Activated CD4-positive, alpha-beta memory T cell treated with anti-CD3 and anti-CD28 coated beads for 36 hours (primary cell): ENCODE measurements around the gene FES. TPM values are rescaled to one million over a fixed set of nuclear protein-coding genes. Genes with fewer than 3 reads are reported as not detected.

Source experiments
- CTCF ChIA-PET: fragments of 350-600 bp; sonication (Branson Sonifier 250); formaldehyde crosslinking; loops from one replicate; lab custom pipeline; 2021; ENCODE audit warnings: antibody characterized with exemption, inconsistent platforms; lab: Charles Lee
- POLR2A ChIA-PET: fragments of 350-600 bp; sonication (Branson Sonifier 250); formaldehyde crosslinking; loops from one replicate; lab custom pipeline; 2021; ENCODE audit warnings: antibody characterized with exemption; lab: Charles Lee
- DNase-seq: peaks from one replicate; pipeline ENCODE4 v3.0.0-alpha.2; 2020
- H3K27ac Mint-ChIP-seq: one replicate; pipeline ENCODE4 v1.8.0; 2021; ENCODE audit warnings: mixed read lengths
- H3K27me3 Mint-ChIP-seq: one replicate; pipeline ENCODE4 v1.8.0; 2021; ENCODE audit warnings: mixed read lengths
- H3K36me3 Mint-ChIP-seq: one replicate; pipeline ENCODE4 v1.8.0; 2021; ENCODE audit warnings: mixed read lengths
- H3K4me1 Mint-ChIP-seq: one replicate; pipeline ENCODE4 v1.8.0; 2021; ENCODE audit warnings: low read depth, mixed read lengths
- H3K4me3 Mint-ChIP-seq: one replicate; pipeline ENCODE4 v1.8.0; 2021; ENCODE audit warnings: mild to moderate bottlenecking, mixed read lengths
- H3K9me3 Mint-ChIP-seq: one replicate; pipeline ENCODE4 v1.8.0; 2021; ENCODE audit warnings: mixed read lengths
- intact Hi-C: fragments of 100-400 bp; cut with micrococcal nuclease; formaldehyde crosslinking; loops from one replicate; pipeline ENCODE4 v1.15.1; 2023
- total RNA-seq, 2 experiments: library from RNA; stranded (reverse); gene quantifications; one replicate each; pipeline ENCODE4 v1.2.3, GENCODE V29; 2021

FES gene
- total RNA-seq, 2 experiments from 2014 or later: 18.0 to 21.1 TPM

DNA sequence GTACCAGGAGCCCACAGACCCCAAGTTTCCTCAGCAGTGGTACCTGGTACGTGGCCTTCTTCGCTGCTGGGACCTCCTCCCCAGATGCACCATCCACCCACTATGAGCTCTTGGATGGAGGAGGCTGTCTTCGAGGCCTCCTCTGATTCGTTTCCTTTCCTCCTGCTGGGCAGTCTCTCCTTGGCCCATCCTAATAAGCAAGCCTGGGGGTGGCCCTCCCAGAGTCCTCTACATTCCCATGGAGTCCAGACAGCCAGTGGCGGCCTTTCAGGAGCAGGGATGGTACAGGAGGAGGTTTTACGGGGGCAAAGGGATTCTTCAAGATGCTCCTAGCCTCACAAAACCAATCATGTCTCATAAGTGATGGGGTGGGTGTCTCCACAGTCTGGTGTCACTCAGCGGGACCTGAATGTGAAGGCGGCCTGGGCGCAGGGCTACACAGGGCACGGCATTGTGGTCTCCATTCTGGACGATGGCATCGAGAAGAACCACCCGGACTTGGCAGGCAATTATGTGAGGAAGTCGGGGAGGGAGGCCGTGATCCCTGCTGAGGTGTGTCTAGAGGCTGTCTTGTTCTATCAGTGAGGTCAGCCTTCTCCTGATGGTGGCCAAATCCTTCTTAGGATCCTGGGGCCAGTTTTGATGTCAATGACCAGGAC, 7.7 kb upstream of the FES start:
- Mint-ChIP-seq H3K27ac (peak overlapping the region; percentile 66), H3K4me1 (peaks cover 29% of the 10 kb centered on the region), H3K4me3 (peak overlapping the region; percentile 37), H3K36me3 (peaks cover 80% of the 10 kb centered on the region), H3K9me3 (no peaks in the 10 kb centered on the region), H3K27me3 (no peaks in the 10 kb centered on the region)
- DNase-seq: no peak
- ChIA-PET CTCF (interaction anchor here (1.8 kb wide), 1 partner anchor 9 kb away, joined by 9 read pairs; no protein-coding TSS in a partner anchor), POLR2A (no interaction called here)
- intact Hi-C loops: no loop called here

DNA sequence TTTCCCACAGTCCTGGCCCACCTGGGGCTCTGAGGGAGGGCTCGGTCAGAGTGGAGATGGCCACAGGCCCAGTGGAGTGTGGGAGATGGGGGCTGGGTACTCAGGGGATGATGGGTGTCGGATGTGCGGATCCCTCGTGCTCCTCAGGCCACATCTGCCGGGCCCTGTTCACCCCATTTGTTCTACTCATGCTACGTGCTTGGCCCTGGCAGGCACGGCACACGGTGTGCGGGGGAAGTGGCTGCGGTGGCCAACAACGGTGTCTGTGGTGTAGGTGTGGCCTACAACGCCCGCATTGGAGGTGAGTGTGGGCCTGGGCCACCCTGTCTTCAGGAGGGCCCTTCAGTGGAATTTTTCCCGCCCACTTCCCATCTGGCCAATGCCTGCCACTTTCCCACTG, 7.0 kb upstream of the FES start:
- Mint-ChIP-seq H3K9me3 (no peaks in the 10 kb centered on the region), H3K27ac (peak overlapping the region; percentile 66), H3K36me3 (peaks cover 81% of the 10 kb centered on the region), H3K4me1 (peaks cover 29% of the 10 kb centered on the region), H3K4me3 (no peak overlapping the region), H3K27me3 (no peaks in the 10 kb centered on the region)
- intact Hi-C loops: no loop called here
- DNase-seq: no peak
- ChIA-PET POLR2A (no interaction called here), CTCF (no interaction called here)

DNA sequence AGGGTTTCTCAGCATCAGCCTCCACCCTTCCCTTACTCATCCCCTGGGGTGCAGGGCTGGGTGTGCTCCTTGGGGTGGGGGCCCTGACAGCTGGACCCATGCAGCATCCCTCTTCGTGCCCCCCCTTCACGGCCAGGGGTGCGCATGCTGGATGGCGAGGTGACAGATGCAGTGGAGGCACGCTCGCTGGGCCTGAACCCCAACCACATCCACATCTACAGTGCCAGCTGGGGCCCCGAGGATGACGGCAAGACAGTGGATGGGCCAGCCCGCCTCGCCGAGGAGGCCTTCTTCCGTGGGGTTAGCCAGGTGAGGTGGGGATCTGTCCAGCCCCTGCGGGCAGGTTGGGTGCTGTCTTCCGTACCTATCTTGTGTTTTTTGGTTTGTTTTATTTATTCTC, 6.3 kb upstream of the FES start:
- ChIA-PET POLR2A (no interaction called here), CTCF (no interaction called here)
- Mint-ChIP-seq H3K36me3 (peaks cover 78% of the 10 kb centered on the region), H3K27ac (peak overlapping the region; percentile 66), H3K4me1 (peaks cover 24% of the 10 kb centered on the region), H3K9me3 (no peaks in the 10 kb centered on the region), H3K4me3 (no peak overlapping the region), H3K27me3 (no peaks in the 10 kb centered on the region)
- no peak for DNase-seq
- intact Hi-C loops: no loop called here

DNA sequence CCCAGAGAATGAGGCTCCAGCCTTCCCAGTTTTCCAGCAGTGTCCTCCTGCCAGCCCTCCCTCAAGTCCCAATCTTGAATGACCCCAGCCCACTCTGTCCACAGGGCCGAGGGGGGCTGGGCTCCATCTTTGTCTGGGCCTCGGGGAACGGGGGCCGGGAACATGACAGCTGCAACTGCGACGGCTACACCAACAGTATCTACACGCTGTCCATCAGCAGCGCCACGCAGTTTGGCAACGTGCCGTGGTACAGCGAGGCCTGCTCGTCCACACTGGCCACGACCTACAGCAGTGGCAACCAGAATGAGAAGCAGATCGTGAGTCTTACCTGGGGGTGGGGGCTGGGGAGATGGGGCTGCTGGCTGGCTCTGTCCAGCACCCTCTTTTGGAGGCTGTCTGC, 5.6 kb upstream of the FES start:
- Mint-ChIP-seq H3K4me3 (no peak overlapping the region), H3K4me1 (peaks cover 23% of the 10 kb centered on the region), H3K36me3 (peaks cover 71% of the 10 kb centered on the region), H3K9me3 (no peaks in the 10 kb centered on the region), H3K27ac (no peak overlapping the region), H3K27me3 (no peaks in the 10 kb centered on the region)
- ChIA-PET CTCF (no interaction called here), POLR2A (no interaction called here)
- no peak for DNase-seq
- intact Hi-C loops: no loop called here

DNA sequence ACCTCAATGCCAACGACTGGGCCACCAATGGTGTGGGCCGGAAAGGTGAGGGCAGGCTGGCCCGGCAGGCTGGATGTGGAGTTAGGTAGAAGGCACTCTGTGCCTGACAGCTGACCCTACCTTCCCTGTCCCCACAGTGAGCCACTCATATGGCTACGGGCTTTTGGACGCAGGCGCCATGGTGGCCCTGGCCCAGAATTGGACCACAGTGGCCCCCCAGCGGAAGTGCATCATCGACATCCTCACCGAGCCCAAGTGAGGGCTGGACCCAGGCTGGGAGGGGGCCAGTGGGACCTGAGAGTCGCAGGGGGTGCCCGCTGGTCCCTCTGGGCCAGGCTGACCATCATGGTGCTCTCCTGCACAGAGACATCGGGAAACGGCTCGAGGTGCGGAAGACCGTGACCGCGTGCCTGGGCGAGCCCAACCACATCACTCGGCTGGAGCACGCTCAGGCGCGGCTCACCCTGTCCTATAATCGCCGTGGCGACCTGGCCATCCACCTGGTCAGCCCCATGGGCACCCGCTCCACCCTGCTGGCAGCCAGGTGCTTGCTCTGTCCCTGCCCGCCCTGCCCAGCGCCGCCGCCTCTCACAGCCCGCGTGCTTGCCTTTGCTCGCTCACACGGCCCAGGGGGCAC, 4.5 kb upstream of the FES start:
- no peak overlapping the region for H3K4me3 Mint-ChIP-seq
- intact Hi-C loops: loop anchor here (10.0 kb wide), 1 partner anchor 555 kb away; no protein-coding TSS in a partner anchor
- H3K27me3 Mint-ChIP-seq: peaks cover under 1% of the 10 kb centered on the region
- H3K27ac Mint-ChIP-seq: peak overlapping the region; percentile 44
- H3K4me1 Mint-ChIP-seq: peaks cover 16% of the 10 kb centered on the region
- no peaks in the 10 kb centered on the region for H3K9me3 Mint-ChIP-seq
- H3K36me3 Mint-ChIP-seq: peaks cover 61% of the 10 kb centered on the region
- POLR2A ChIA-PET: no interaction called here
- no peak for DNase-seq
- CTCF ChIA-PET: no interaction called here

DNA sequence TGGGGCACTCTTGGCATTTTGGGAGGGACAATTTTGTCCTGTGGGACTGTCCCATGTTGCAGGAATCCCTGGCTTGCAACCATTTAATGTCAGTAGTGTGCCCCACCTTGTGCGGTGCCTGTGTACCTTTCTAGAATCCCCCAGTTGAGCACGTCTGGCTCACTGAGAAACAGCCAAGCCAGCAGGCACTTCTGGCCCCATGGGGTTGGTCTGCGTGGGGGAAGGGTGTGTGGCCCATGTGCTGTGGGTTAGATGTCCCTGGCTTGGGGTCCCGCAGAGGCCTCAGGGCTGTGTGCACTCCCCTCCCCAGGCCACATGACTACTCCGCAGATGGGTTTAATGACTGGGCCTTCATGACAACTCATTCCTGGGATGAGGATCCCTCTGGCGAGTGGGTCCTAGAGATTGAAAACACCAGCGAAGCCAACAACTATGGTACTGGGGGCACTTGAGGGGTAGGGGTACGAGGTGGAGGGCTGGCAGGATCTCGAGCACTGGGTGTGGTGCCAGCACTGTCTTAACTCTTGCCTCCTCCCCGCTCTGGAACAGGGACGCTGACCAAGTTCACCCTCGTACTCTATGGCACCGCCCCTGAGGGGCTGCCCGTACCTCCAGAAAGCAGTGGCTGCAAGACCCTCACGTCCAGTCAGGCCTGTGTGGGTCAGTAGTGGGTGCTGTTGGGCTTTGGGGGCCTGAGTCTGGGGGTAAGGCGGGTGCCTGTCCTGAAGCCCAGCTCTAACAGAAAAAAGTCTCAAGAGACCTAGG, 3.7 kb upstream of the FES start:
- H3K27ac Mint-ChIP-seq: no peak overlapping the region
- no peaks in the 10 kb centered on the region for H3K9me3 Mint-ChIP-seq
- ChIA-PET CTCF (interaction anchor here (0.9 to 1.2 kb wide), 2 partner anchors 21 to 233 kb away, joined by 3 read pairs; no protein-coding TSS in a partner anchor), POLR2A (no interaction called here)
- no peak for DNase-seq
- H3K36me3 Mint-ChIP-seq: peaks cover 55% of the 10 kb centered on the region
- no peak overlapping the region for H3K4me3 Mint-ChIP-seq
- peaks cover 4% of the 10 kb centered on the region for H3K27me3 Mint-ChIP-seq
- H3K4me1 Mint-ChIP-seq: peaks cover 19% of the 10 kb centered on the region
- intact Hi-C loops: loop anchor here (10.0 kb wide), 1 partner anchor 556 kb away; no protein-coding TSS in a partner anchor

DNA sequence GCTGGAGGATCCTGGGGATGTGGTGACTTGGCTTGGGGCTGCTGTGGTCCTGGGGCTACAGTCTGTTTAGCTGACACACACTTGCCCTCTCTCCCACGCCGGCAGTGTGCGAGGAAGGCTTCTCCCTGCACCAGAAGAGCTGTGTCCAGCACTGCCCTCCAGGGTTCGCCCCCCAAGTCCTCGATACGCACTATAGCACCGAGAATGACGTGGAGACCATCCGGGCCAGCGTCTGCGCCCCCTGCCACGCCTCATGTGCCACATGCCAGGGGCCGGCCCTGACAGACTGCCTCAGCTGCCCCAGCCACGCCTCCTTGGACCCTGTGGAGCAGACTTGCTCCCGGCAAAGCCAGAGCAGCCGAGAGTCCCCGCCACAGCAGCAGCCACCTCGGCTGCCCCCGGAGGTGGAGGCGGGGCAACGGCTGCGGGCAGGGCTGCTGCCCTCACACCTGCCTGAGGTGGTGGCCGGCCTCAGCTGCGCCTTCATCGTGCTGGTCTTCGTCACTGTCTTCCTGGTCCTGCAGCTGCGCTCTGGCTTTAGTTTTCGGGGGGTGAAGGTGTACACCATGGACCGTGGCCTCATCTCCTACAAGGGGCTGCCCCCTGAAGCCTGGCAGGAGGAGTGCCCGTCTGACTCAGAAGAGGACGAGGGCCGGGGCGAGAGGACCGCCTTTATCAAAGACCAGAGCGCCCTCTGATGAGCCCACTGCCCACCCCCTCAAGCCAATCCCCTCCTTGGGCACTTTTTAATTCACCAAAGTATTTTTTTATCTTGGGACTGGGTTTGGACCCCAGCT, 2.9 kb upstream of the FES start:
- H3K4me3 Mint-ChIP-seq: no peak overlapping the region

DNA sequence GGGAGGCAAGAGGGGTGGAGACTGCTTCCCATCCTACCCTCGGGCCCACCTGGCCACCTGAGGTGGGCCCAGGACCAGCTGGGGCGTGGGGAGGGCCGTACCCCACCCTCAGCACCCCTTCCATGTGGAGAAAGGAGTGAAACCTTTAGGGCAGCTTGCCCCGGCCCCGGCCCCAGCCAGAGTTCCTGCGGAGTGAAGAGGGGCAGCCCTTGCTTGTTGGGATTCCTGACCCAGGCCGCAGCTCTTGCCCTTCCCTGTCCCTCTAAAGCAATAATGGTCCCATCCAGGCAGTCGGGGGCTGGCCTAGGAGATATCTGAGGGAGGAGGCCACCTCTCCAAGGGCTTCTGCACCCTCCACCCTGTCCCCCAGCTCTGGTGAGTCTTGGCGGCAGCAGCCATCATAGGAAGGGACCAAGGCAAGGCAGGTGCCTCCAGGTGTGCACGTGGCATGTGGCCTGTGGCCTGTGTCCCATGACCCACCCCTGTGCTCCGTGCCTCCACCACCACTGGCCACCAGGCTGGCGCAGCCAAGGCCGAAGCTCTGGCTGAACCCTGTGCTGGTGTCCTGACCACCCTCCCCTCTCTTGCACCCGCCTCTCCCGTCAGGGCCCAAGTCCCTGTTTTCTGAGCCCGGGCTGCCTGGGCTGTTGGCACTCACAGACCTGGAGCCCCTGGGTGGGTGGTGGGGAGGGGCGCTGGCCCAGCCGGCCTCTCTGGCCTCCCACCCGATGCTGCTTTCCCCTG, 2.2 kb upstream of the FES start:
- DNase-seq: no peak
- CTCF ChIA-PET: interaction anchor here (1.2 kb wide), 1 partner anchor 234 kb away, joined by 3 read pairs; no protein-coding TSS in a partner anchor
- POLR2A ChIA-PET: interaction anchor here (0.7 kb wide), 1 partner anchor 11 kb away, joined by 3 read pairs; no protein-coding TSS in a partner anchor
- no peak overlapping the region for H3K4me3 Mint-ChIP-seq
- H3K9me3 Mint-ChIP-seq: no peaks in the 10 kb centered on the region
- H3K4me1 Mint-ChIP-seq: peaks cover 22% of the 10 kb centered on the region
- intact Hi-C loops: loop anchor here (10.0 kb wide), 1 partner anchor 557 kb away; no protein-coding TSS in a partner anchor
- H3K36me3 Mint-ChIP-seq: peaks cover 41% of the 10 kb centered on the region
- H3K27ac Mint-ChIP-seq: no peak overlapping the region
- peaks cover 4% of the 10 kb centered on the region for H3K27me3 Mint-ChIP-seq

More for the DNA sequence above, 2.9 kb upstream of the FES start:
- no peak for DNase-seq
- POLR2A ChIA-PET: interaction anchor here (0.7 kb wide), 1 partner anchor 10 kb away, joined by 3 read pairs; no protein-coding TSS in a partner anchor
- H3K4me1 Mint-ChIP-seq: peaks cover 24% of the 10 kb centered on the region
- CTCF ChIA-PET: interaction anchor here (0.9 to 1.2 kb wide), 2 partner anchors 20 to 234 kb away, joined by 3 read pairs; no protein-coding TSS in a partner anchor
- peaks cover 48% of the 10 kb centered on the region for H3K36me3 Mint-ChIP-seq
- intact Hi-C loops: loop anchor here (10.0 kb wide), 1 partner anchor 557 kb away; no protein-coding TSS in a partner anchor
- H3K27ac Mint-ChIP-seq: peak overlapping the region; percentile 33
- peaks cover 4% of the 10 kb centered on the region for H3K27me3 Mint-ChIP-seq
- no peaks in the 10 kb centered on the region for H3K9me3 Mint-ChIP-seq

DNA sequence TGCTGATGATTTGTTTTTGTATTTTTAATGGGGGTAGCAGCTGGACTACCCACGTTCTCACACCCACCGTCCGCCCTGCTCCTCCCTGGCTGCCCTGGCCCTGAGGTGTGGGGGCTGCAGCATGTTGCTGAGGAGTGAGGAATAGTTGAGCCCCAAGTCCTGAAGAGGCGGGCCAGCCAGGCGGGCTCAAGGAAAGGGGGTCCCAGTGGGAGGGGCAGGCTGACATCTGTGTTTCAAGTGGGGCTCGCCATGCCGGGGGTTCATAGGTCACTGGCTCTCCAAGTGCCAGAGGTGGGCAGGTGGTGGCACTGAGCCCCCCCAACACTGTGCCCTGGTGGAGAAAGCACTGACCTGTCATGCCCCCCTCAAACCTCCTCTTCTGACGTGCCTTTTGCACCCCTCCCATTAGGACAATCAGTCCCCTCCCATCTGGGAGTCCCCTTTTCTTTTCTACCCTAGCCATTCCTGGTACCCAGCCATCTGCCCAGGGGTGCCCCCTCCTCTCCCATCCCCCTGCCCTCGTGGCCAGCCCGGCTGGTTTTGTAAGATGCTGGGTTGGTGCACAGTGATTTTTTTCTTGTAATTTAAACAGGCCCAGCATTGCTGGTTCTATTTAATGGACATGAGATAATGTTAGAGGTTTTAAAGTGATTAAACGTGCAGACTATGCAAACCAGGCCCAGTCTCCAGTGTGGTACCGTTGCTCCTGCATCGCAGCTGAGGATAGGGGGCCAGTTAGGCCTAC, 1.4 kb upstream of the FES start:
- POLR2A ChIA-PET: no interaction called here
- peaks cover 22% of the 10 kb centered on the region for H3K4me1 Mint-ChIP-seq
- H3K36me3 Mint-ChIP-seq: peaks cover 33% of the 10 kb centered on the region
- peaks cover 6% of the 10 kb centered on the region for H3K27me3 Mint-ChIP-seq
- DNase-seq: peak; percentile 40
- peak overlapping the region; percentile 5 for H3K4me3 Mint-ChIP-seq
- intact Hi-C loops: loop anchor here (10.0 kb wide), 1 partner anchor 558 kb away; no protein-coding TSS in a partner anchor
- H3K27ac Mint-ChIP-seq: peak overlapping the region; percentile 60
- no peaks in the 10 kb centered on the region for H3K9me3 Mint-ChIP-seq
- CTCF ChIA-PET: interaction anchor here (1.0 to 4.4 kb wide), 3 partner anchors 14 to 235 kb away, joined by 3 to 41 read pairs (median 4); partner anchors contain the start of genes HDDC3 and UNC45A

DNA sequence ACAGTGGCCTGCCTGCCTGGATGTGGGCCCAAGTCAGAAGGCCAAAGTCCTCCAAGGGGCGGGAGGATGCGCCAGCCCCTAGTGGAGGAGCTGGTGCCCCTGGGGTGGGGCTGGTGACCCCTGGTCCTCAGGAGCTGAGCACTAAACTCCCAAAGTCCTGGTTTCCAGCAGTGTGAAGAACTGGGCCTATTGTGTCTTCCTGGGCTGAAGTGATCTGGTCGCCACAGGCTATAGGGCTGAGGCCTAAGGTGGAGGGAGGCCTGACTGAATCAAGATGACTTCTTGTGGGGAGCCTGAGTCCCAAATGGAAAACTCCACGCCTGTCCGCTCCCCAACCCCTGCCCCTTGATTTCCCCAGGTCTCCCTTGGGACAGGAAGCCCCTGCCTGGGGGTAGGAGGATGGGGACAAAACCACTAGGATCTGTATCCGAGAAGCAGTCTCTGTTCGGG, 753 bp upstream of the FES start:
- peak; percentile 35 for DNase-seq
- Mint-ChIP-seq H3K27me3 (peaks cover 6% of the 10 kb centered on the region), H3K9me3 (no peaks in the 10 kb centered on the region), H3K4me1 (peaks cover 22% of the 10 kb centered on the region), H3K4me3 (no peak overlapping the region), H3K36me3 (peaks cover 27% of the 10 kb centered on the region), H3K27ac (peak overlapping the region; percentile 64)
- intact Hi-C loops: loop anchor here (10.0 kb wide), 1 partner anchor 559 kb away; no protein-coding TSS in a partner anchor
- ChIA-PET POLR2A (interaction anchor here (2.9 kb wide), 1 partner anchor 10 kb away, joined by 14 read pairs; no protein-coding TSS in a partner anchor), CTCF (interaction anchor here (1.0 to 4.4 kb wide), 3 partner anchors 14 to 236 kb away, joined by 3 to 41 read pairs (median 4); partner anchors contain the start of genes HDDC3 and UNC45A)
